DND-41 (cell line): ENCODE data around the gene AHNAK.
"Not testable (repeated sequence)": the region's sequence is repeated elsewhere in the genome, so short reads cannot be mapped to it uniquely, and the experiment has no call there.

Source experiments
- ATAC-seq: fragments of 200-7000 bp; cut with Tn5 transposase; 3 replicates; pipeline ENCODE4 v1.9.1; 2021; ENCODE audit warnings: low read depth; ENCODE audit not compliant: insufficient read depth
- DNase-seq: peaks from one replicate; pipeline ENCODE4 v3.0.0-alpha.2; 2020
- H2AFZ ChIP-seq: 2 replicates; pipeline ENCODE4 v1.6.0; 2012; ENCODE audit warnings: low read depth, low read length
- H3K27ac ChIP-seq: 2 replicates; pipeline ENCODE4 v1.5.1; 2012; ENCODE audit warnings: low read length, inconsistent platforms
- H3K27me3 ChIP-seq: fragments of 200-600 bp; sonication (generic); 2 replicates; pipeline ENCODE4 v1.6.0; 2012; ENCODE audit warnings: low read length, mild to moderate bottlenecking, inconsistent platforms; ENCODE audit not compliant: insufficient read depth, poor library complexity
- H3K36me3 ChIP-seq: 2 replicates; pipeline ENCODE4 v1.5.1; 2012; ENCODE audit warnings: low read length, inconsistent platforms; ENCODE audit not compliant: insufficient read depth
- H3K4me1 ChIP-seq: 2 replicates; pipeline ENCODE4 v1.5.1; 2012; ENCODE audit warnings: mild to moderate bottlenecking, low read length; ENCODE audit not compliant: insufficient read depth
- H3K4me2 ChIP-seq: 2 replicates; pipeline ENCODE4 v1.6.0; 2012; ENCODE audit warnings: mild to moderate bottlenecking, moderate library complexity, low read length, inconsistent platforms; ENCODE audit not compliant: insufficient read depth
- H3K4me3 ChIP-seq, 2 experiments: fragments of 200-600 bp in 1 of 2; shearing (Covaris generic) in 1 of 2; 2 replicates each; pipeline ENCODE4 v1.5.1; 2012 to 2016; ENCODE audit warnings: inconsistent platforms in 2 of 2, low read length in 2 of 2, mild to moderate bottlenecking in 2 of 2, low read depth in 1 of 2, moderate library complexity in 1 of 2
- H3K79me2 ChIP-seq: 2 replicates; pipeline ENCODE4 v1.6.0; 2012; ENCODE audit warnings: low read length, inconsistent platforms; ENCODE audit not compliant: insufficient read depth
- H3K9ac ChIP-seq: 2 replicates; pipeline ENCODE4 v1.6.0; 2012; ENCODE audit warnings: low read depth, mild to moderate bottlenecking, inconsistent platforms, low read length, moderate library complexity
- H3K9me3 ChIP-seq: 2 replicates; pipeline ENCODE4 v1.5.1; 2012; ENCODE audit warnings: low read length, moderate library complexity, mild to moderate bottlenecking, inconsistent platforms; ENCODE audit not compliant: insufficient read depth, severe bottlenecking
- H4K20me1 ChIP-seq: 2 replicates; pipeline ENCODE4 v1.6.0; 2012; ENCODE audit warnings: low read length; ENCODE audit not compliant: insufficient read depth
- EZH2 ChIP-seq: IDR thresholded peaks from 3 replicates; pipeline ENCODE4 v1.6.1; 2012; ENCODE audit warnings: borderline replicate concordance, low read depth, mild to moderate bottlenecking, moderate library complexity, low read length, inconsistent platforms; ENCODE audit not compliant: severe bottlenecking
- TF ChIP-seq, protein P1 (sequence below): IDR thresholded peaks from 2 replicates; pipeline ENCODE4 v1.5.1; 2012; ENCODE audit warnings: borderline replicate concordance, low read length, moderate library complexity, mild to moderate bottlenecking; ENCODE audit not compliant: poor library complexity, severe bottlenecking; ENCODE audit errors: extremely low read depth

The AHNAK gene

DNA sequence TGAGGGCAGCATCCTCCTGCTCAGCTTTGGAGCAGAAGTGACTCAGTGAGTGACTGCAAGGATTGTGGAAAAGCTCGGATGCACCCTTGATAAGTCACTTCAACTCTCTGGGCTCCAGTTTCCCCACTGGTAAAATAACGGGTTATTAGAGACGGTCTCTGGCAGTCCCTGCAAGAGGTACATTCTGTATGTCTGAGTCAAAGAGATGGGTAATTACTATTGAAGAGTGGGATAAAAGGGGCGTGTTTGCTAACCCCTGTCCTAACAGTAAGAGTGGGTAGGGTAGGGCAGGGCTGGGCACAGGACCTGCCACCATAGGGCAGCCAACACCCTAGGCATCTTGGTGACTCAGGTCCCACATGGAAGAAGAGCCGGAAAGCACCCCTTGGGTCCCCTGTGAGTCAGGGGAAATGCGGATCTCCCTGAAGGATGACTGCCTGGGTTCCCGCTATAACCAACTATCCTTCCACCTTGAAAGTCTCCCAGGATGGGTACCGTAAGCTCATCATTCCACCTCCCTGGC lies 7.3 kb upstream of the AHNAK start:
- no peak overlapping the region for H3K4me3 ChIP-seq
- no peak for ATAC-seq
- H3K4me2 ChIP-seq = no peak overlapping the region
- H3K9ac ChIP-seq = no peak overlapping the region
- no peak for DNase-seq
- peaks cover 21% of the 10 kb centered on the region for H4K20me1 ChIP-seq
- no peak overlapping the region for H2AFZ ChIP-seq
- H3K9me3 ChIP-seq = no peaks in the 10 kb centered on the region
- no peaks in the 10 kb centered on the region for H3K79me2 ChIP-seq
- peaks cover 1% of the 10 kb centered on the region for H3K27me3 ChIP-seq
- H3K36me3 ChIP-seq = peaks cover 13% of the 10 kb centered on the region
- peaks cover 54% of the 10 kb centered on the region for H3K4me1 ChIP-seq
- no peak for TF ChIP-seq EZH2
- TF ChIP-seq, protein P1, sequence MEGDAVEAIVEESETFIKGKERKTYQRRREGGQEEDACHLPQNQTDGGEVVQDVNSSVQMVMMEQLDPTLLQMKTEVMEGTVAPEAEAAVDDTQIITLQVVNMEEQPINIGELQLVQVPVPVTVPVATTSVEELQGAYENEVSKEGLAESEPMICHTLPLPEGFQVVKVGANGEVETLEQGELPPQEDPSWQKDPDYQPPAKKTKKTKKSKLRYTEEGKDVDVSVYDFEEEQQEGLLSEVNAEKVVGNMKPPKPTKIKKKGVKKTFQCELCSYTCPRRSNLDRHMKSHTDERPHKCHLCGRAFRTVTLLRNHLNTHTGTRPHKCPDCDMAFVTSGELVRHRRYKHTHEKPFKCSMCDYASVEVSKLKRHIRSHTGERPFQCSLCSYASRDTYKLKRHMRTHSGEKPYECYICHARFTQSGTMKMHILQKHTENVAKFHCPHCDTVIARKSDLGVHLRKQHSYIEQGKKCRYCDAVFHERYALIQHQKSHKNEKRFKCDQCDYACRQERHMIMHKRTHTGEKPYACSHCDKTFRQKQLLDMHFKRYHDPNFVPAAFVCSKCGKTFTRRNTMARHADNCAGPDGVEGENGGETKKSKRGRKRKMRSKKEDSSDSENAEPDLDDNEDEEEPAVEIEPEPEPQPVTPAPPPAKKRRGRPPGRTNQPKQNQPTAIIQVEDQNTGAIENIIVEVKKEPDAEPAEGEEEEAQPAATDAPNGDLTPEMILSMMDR = no peak
- H3K27ac ChIP-seq = peak overlapping the region; percentile 92; the same call in 1 of the 2 replicates

DNA sequence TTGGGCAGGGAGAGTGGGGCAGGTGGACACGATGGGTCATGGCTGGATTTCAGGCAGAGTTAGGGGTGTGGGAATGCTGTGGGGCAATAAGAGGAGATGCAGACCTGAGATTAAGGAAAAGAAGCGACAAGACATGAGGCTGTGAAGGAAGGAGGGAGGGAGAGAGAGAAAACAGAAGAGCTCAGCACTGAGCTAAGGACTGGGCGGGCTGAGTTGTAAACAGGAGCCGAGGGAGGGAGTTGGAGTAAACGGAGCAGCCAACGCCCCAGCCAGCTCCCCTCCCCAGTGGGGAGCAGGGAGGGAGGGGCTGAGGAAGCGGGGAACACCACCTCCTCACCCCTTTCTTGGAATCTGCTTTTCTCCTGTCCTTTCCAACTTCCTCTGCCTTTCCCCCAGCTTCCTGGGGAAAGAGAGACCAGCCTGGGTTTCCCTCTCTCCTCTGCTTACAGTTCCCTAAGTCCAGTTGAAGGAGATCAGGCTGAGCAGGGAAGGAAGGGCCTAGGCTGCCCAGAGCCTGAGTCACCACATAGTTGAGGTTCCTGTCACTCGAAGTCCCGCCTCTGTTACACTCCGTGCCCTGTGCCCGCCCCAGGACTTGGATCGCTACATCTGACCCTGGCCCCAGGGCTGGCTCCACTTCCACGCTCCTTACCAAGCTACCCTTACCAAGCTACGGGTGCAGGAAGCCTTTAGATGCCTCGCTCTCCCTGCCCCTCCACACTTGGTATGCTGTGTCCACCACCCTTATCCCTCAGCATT lies 6.7 kb upstream of the AHNAK start:
- Histone ChIP-seq H3K79me2 (no peaks in the 10 kb centered on the region), H3K27me3 (peaks cover 8% of the 10 kb centered on the region), H3K4me1 (peaks cover 47% of the 10 kb centered on the region), H3K27ac (no peak overlapping the region), H4K20me1 (peaks cover 18% of the 10 kb centered on the region), H3K9ac (no peak overlapping the region), H3K9me3 (no peaks in the 10 kb centered on the region), H2AFZ (no peak overlapping the region), H3K4me2 (no peak overlapping the region), H3K36me3 (peaks cover 7% of the 10 kb centered on the region; the same call in 1 of the 2 replicates), H3K4me3 (no peak overlapping the region)
- no peak for TF ChIP-seq EZH2
- TF ChIP-seq, protein P1 = no peak
- DNase-seq (no peak), ATAC-seq (no peak)

DNA sequence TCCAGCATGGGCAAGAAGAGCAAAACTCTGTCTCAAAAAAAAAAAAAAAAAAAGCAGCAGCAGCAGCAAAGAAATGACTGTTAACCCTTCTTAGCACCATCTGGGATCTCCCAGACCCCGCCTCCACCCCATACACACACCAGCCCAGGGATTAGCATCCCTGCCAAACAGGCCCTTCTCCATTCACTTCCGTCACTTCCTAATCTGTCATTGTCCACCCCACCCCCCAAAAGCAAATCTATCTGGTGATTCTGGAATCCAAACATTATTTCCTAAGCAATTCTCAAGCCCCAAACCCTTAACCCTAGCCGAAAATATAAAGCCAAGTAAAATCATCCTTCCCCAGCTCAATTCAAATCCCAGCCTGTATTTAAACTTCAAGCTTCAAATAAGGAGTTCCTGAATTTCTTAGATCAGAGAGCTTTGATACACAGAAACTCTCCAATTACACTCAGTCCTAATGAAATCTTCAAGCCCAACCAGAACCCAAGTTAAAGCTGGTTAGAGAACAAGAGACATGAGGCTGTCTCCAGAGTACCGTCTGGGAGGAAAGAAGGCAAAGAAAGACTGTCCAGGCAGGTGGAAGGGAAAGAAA lies 6.0 kb upstream of the AHNAK start:
- H3K4me3 ChIP-seq = no peak overlapping the region
- TF ChIP-seq, protein P1 = no peak
- TF ChIP-seq EZH2 = no peak
- H3K27me3 ChIP-seq = peaks cover 14% of the 10 kb centered on the region
- no peak for ATAC-seq
- no peak overlapping the region for H3K27ac ChIP-seq
- 0 out of 2 replicates have a peak, but pooled peaks cover under 1% of the 10 kb centered on the region for H3K36me3 ChIP-seq
- H3K4me1 ChIP-seq = peaks cover 41% of the 10 kb centered on the region
- DNase-seq = no peak
- peaks cover 14% of the 10 kb centered on the region for H4K20me1 ChIP-seq
- H3K4me2 ChIP-seq = no peak overlapping the region
- no peaks in the 10 kb centered on the region for H3K9me3 ChIP-seq
- no peaks in the 10 kb centered on the region for H3K79me2 ChIP-seq
- no peak overlapping the region for H3K9ac ChIP-seq
- H2AFZ ChIP-seq = no peak overlapping the region

DNA sequence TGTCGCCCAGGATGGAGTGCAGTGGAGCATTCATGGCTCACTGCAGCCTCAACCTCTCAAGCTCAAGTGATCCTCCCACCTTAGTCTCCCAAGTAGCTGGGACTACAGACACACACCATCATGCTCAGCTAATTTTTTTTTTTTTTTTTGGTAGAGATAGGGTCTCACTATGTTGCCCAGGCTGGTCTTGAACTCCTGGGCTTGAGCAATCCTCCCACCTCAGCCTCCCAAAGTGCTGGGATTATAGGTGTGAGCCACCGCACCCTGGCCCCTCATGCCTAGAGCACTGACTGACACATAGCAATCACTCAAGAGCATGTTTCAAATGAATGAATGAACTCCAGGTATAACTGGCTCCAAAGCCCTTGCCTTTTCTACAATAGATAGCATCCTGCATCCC lies 3.9 kb upstream of the AHNAK start:
- not testable (repeated sequence) for H2AFZ ChIP-seq, H3K9me3 ChIP-seq, H3K4me2 ChIP-seq, H3K9ac ChIP-seq, H4K20me1 ChIP-seq, ATAC-seq, H3K79me2 ChIP-seq, H3K27ac ChIP-seq, H3K4me3 ChIP-seq, H3K36me3 ChIP-seq, DNase-seq
- Histone ChIP-seq H3K27me3 (peaks cover 35% of the 10 kb centered on the region), H3K4me1 (peaks cover 31% of the 10 kb centered on the region)
